Hepatocyte (in vitro differentiated cells): Measurements from ENCODE around the gene CRTAC1.

ENCODE experiments used
- EZH2 ChIP-seq: fragments of 200-600 bp; sonication (generic); IDR thresholded peaks from 2 replicates; pipeline ENCODE4 v1.6.1; 2016; ENCODE audit warnings: antibody characterized with exemption, mild to moderate bottlenecking, borderline replicate concordance
- TF ChIP-seq, protein P1 (sequence below): fragments of 200-600 bp; sonication (generic); IDR thresholded peaks from 2 replicates; pipeline ENCODE4 v1.5.1; 2016; ENCODE audit warnings: antibody characterized with exemption, mild to moderate bottlenecking; ENCODE audit not compliant: poor library complexity

DNA sequence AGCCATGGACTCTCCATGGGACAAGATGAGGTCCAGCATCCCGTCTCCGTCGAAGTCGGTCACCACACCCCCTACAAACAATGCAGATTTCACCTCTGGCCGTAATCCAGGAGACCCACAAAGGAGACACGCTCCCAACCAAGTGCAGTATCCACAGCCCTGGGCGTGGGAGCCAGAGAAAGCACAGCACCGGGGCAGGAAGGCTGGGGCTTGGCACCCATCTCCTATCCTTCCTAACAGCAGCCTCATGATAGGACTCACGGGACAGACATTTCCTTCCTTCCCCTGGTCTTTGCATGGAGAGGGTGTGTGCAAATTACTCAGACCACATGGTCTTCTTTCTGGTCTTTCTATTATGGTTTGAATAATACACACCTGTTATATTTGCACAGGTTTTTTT, 134.5 kb downstream of the CRTAC1 start:
- TF ChIP-seq, protein P1, sequence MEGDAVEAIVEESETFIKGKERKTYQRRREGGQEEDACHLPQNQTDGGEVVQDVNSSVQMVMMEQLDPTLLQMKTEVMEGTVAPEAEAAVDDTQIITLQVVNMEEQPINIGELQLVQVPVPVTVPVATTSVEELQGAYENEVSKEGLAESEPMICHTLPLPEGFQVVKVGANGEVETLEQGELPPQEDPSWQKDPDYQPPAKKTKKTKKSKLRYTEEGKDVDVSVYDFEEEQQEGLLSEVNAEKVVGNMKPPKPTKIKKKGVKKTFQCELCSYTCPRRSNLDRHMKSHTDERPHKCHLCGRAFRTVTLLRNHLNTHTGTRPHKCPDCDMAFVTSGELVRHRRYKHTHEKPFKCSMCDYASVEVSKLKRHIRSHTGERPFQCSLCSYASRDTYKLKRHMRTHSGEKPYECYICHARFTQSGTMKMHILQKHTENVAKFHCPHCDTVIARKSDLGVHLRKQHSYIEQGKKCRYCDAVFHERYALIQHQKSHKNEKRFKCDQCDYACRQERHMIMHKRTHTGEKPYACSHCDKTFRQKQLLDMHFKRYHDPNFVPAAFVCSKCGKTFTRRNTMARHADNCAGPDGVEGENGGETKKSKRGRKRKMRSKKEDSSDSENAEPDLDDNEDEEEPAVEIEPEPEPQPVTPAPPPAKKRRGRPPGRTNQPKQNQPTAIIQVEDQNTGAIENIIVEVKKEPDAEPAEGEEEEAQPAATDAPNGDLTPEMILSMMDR = no peak
- TF ChIP-seq EZH2 = no peak
